NT2/D1 (cell line): ENCODE data around the gene EXPH5.

Experiments
- YY1 ChIP-seq: IDR thresholded peaks from 2 replicates; pipeline ENCODE4 v1.6.1; 2011; ENCODE audit not compliant: insufficient read length, insufficient read depth
- ZNF274 ChIP-seq: IDR thresholded peaks from 2 replicates; pipeline ENCODE4 v1.6.1; 2011; ENCODE audit warnings: mild to moderate bottlenecking, low read depth, low read length

- TF ChIP-seq ZNF274 = no peak
- TF ChIP-seq YY1 = no peak
Measured at GRCh38 chr11:108632041-108632704, 38.6 kb upstream of the EXPH5 start.
